Psoas muscle (tissue), 8 donors: ENCODE data around the gene EYS. TPM values are rescaled to one million over a fixed set of nuclear protein-coding genes. Genes with fewer than 3 reads are reported as not detected.
"Not testable (repeated sequence)": the region's sequence is repeated elsewhere in the genome, so short reads cannot be mapped to it uniquely, and the experiment has no call there.

Experiments
- ATAC-seq, 4 donors: fragments of 200-7000 bp; cut with Tn5 transposase; one replicate each; pipeline ENCODE4 v1.9.1; 2020; ENCODE audit warnings: moderate library complexity in 3 of 4, mild to moderate bottlenecking in 2 of 4
- DNase-seq, 2 donors: peaks; one replicate each; pipeline ENCODE4 v3.0.0-alpha.2; 2020
- H3K27ac ChIP-seq: fragments of 200-600 bp; one replicate; pipeline ENCODE4 v1.8.0; 2022
- H3K27me3 ChIP-seq, 3 donors: fragments of 200-600 bp in 1 of 3; one replicate each; pipeline versions ENCODE4 v1.6.1 to v1.8.0; 2013 to 2022; ENCODE audit warnings: low read length in 2 of 3, mild to moderate bottlenecking in 2 of 3, moderate library complexity in 1 of 3; ENCODE audit not compliant: insufficient read depth in 3 of 3
- H3K36me3 ChIP-seq, 2 donors: fragments of 200-600 bp in 1 of 2; one replicate each; pipeline versions ENCODE4 v1.6.1 to v1.8.0; 2013 to 2022; ENCODE audit warnings: low read depth in 1 of 2, mild to moderate bottlenecking in 1 of 2, moderate library complexity in 1 of 2; ENCODE audit not compliant: insufficient read depth in 1 of 2
- H3K4me1 ChIP-seq: fragments of 200-600 bp; one replicate; pipeline ENCODE4 v1.8.0; 2022
- H3K4me3 ChIP-seq: fragments of 200-600 bp; one replicate; pipeline ENCODE4 v1.8.0; 2022; ENCODE audit warnings: mild to moderate bottlenecking
- H3K9me3 ChIP-seq: fragments of 200-600 bp; one replicate; pipeline ENCODE4 v1.8.0; 2022
- CTCF ChIP-seq: fragments of 200-600 bp; IDR thresholded peaks from one replicate; pipeline ENCODE4 v1.8.0; 2022; ENCODE audit warnings: antibody characterized with exemption
- WGBS, 3 donors: extraction: QIAGEN DNeasy Blood & Tissue Kit; methylation state at CpG; one replicate each; pipeline versions ENCODE4 v1.1.6 to v1.1.7; 2013; 5-methylcytosine and 5-hydroxymethylcytosine counted together
- intact Hi-C, 2 donors: fragments of 100-400 bp; cut with DNase I; formaldehyde crosslinking; loops; one replicate each; pipeline versions ENCODE4 v1.11.0 to v1.14.2; 2022
- polyA plus RNA-seq, 3 donors: library from polyadenylated mRNA; stranded (reverse); fragments of 200-250 nt; gene quantifications; one replicate each; pipeline ENCODE4 v1.2.3, GENCODE V29; 2013
- total RNA-seq, 4 donors: library from RNA; stranded (reverse); fragmentation: NEBNext Ultra II Directional in 2 of 4; extraction: Animal tissue kit (Norgen Biotek cat#: 25700) in 2 of 4; gene quantifications; one replicate each; pipeline versions ENCODE4 v1.2.1 to v1.2.4, GENCODE V29; 2021 to 2023
- donor health status: healthy with polysubstance abuse.
- donor health status: DM: no; HTN: no; CAD: no; lungs with moderate emphysema.
- donor health status: Bipolar disorder and iron deficiency.
- donor health status: healthy.
- donor health status: DM: yes; HTN: yes; CAD: no.
- donor health status: DM: no; HTN: no; CAD: no.
- donor health status: DM: no; HTN: no; CAD: no.
- donor health status: DM: yes; HTN: yes; CAD: no.

The EYS gene
- total and polyA plus RNA-seq, 7 donors: under 0.01 TPM; not detected in 6

GRCh38 chr6:63759605-63760105, 1947.4 kb downstream of the EYS start:
- DNase-seq: no peak
- H3K27me3 ChIP-seq: no peaks in the 10 kb centered on the region
- H3K27ac ChIP-seq: no peak overlapping the region
- no peak for TF ChIP-seq CTCF
- H3K36me3 ChIP-seq: no peaks in the 10 kb centered on the region
- H3K4me1 ChIP-seq: no peaks in the 10 kb centered on the region
- peaks cover 8% of the 10 kb centered on the region for H3K9me3 ChIP-seq
- no peak overlapping the region for H3K4me3 ChIP-seq
- no peak for ATAC-seq
- intact Hi-C loops: loop anchor here in 1 of 2 donors (5.0 kb wide), 1 partner anchor 407 kb away; no protein-coding TSS in a partner anchor

GRCh38 chr6:63757826-63758225, 1949.2 kb downstream of the EYS start:
- intact Hi-C loops: no loop called here
- H3K4me3 ChIP-seq: no peak overlapping the region
- H3K27ac ChIP-seq: no peak overlapping the region
- H3K27me3 ChIP-seq: no peaks in the 10 kb centered on the region
- TF ChIP-seq CTCF: no peak
- H3K9me3 ChIP-seq: peaks cover 8% of the 10 kb centered on the region
- H3K36me3 ChIP-seq: no peaks in the 10 kb centered on the region
- WGBS, 3 donors: 72 to 84% (median 79%) methylated on average over 1 of the region's 1 CpG
- DNase-seq: no peak
- H3K4me1 ChIP-seq: no peaks in the 10 kb centered on the region
- no peak for ATAC-seq

- H3K4me3 ChIP-seq, H3K27me3 ChIP-seq, intact Hi-C loops, H3K9me3 ChIP-seq, H3K36me3 ChIP-seq, H3K4me1 ChIP-seq, H3K27ac ChIP-seq, DNase-seq, ATAC-seq: not testable (repeated sequence)
Observed at GRCh38 chr6:63757275-63757674, 1949.8 kb downstream of the EYS start.

GRCh38 chr6:63750400-63750799, 1956.6 kb downstream of the EYS start:
- H3K4me3 ChIP-seq: no peak overlapping the region

GRCh38 chr6:63745784-63746183, 1961.2 kb downstream of the EYS start:
- Histone ChIP-seq H3K9me3 (no peaks in the 10 kb centered on the region), H3K4me1 (no peaks in the 10 kb centered on the region), H3K27ac (no peak overlapping the region), H3K27me3 (no peaks in the 10 kb centered on the region), H3K4me3 (no peak overlapping the region), H3K36me3 (no peaks in the 10 kb centered on the region)
- no peak for TF ChIP-seq CTCF
- DNase-seq (no peak), ATAC-seq (no peak)
- intact Hi-C loops: no loop called here

More at GRCh38 chr6:63750400-63750799, 1956.6 kb downstream of the EYS start:
- Histone ChIP-seq H3K36me3 (no peaks in the 10 kb centered on the region), H3K9me3 (no peaks in the 10 kb centered on the region), H3K27ac (no peak overlapping the region), H3K27me3 (no peaks in the 10 kb centered on the region), H3K4me1 (no peaks in the 10 kb centered on the region)
- intact Hi-C loops: loop anchor here in 1 of 2 donors (5.0 kb wide), 1 partner anchor 1713 kb away; no protein-coding TSS in a partner anchor
- ATAC-seq (no peak), DNase-seq (no peak)
- TF ChIP-seq CTCF: no peak
- WGBS, 3 donors: 79 to 84% (median 80%) methylated on average over 2 of the region's 2 CpGs
